ENCODE measurements around the gene MCF2L2. TPM values are rescaled to one million over a fixed set of nuclear protein-coding genes. Genes with fewer than 3 reads are reported as not detected.

Gene MCF2L2
- total and polyA plus RNA-seq, 3 donors from 2014 or later = 6.8 to 24.2 (median 14.6) TPM

- no peaks in the 10 kb centered on the region for H3K4me1 ChIP-seq
- intact Hi-C loops (cut with DNase I; ENCODE audit: low total_unique reads) = no loop called here
- no peaks in the 10 kb centered on the region for H3K27me3 ChIP-seq
- DNase-seq = no peak
- 90 to 94% methylated on average over 3 of the region's 3 CpGs for WGBS, 2 donors
- TF ChIP-seq POLR2A (IDR thresholded peaks at IDR 0.05) (no peak), CTCF (IDR thresholded peaks at IDR 0.05) (no peak)
- H3K27ac ChIP-seq = no peak overlapping the region
- no peak overlapping the region for H3K4me3 ChIP-seq
- no peaks in the 10 kb centered on the region for H3K9me3 ChIP-seq
- H3K36me3 ChIP-seq (ENCODE audit: low read depth, missing control alignments) = no peaks in the 10 kb centered on the region
Measured at GRCh38 chr3:183222631-183223235, 205.7 kb downstream of the MCF2L2 start.

- WGBS, 2 donors = 67 to 80% methylated on average over 5 of the region's 5 CpGs
- Histone ChIP-seq H3K36me3 (ENCODE audit: low read depth, missing control alignments) (no peaks in the 10 kb centered on the region), H3K27ac (no peak overlapping the region), H3K27me3 (no peaks in the 10 kb centered on the region), H3K9me3 (no peaks in the 10 kb centered on the region), H3K4me3 (no peak overlapping the region), H3K4me1 (no peaks in the 10 kb centered on the region)
- DNase-seq = no peak
- intact Hi-C loops (cut with DNase I; ENCODE audit: low total_unique reads) = no loop called here
- no peak for TF ChIP-seq POLR2A (IDR thresholded peaks at IDR 0.05)
- no peak for TF ChIP-seq CTCF (IDR thresholded peaks at IDR 0.05)
Measured at GRCh38 chr3:183220828-183221227, 207.6 kb downstream of the MCF2L2 start.

GRCh38 chr3:183218826-183219225 lies 209.6 kb downstream of the MCF2L2 start:
- no peak overlapping the region for H3K4me3 ChIP-seq
- no peaks in the 10 kb centered on the region for H3K27me3 ChIP-seq
- 65 to 90% methylated on average over 2 of the region's 2 CpGs for whole genome bisulfite sequencing, 2 donors
- no peaks in the 10 kb centered on the region for H3K9me3 ChIP-seq
- H3K4me1 ChIP-seq = no peaks in the 10 kb centered on the region
- intact Hi-C loops (cut with DNase I; ENCODE audit: low total_unique reads) = no loop called here
- no peaks in the 10 kb centered on the region for H3K36me3 ChIP-seq (ENCODE audit: low read depth, missing control alignments)
- DNase-seq = no peak
- no peak for TF ChIP-seq CTCF (IDR thresholded peaks at IDR 0.05)
- no peak for TF ChIP-seq POLR2A (IDR thresholded peaks at IDR 0.05)
- no peak overlapping the region for H3K27ac ChIP-seq

GRCh38 chr3:183217548-183218332 lies 210.7 kb downstream of the MCF2L2 start:
- no peaks in the 10 kb centered on the region for H3K4me1 ChIP-seq
- intact Hi-C loops (cut with DNase I; ENCODE audit: low total_unique reads) = no loop called here
- H3K4me3 ChIP-seq = peak overlapping the region in 1 of 2 donors; percentile 19
- no peak overlapping the region for H3K27ac ChIP-seq
- no peak for TF ChIP-seq POLR2A (IDR thresholded peaks at IDR 0.05)
- no peak for TF ChIP-seq CTCF (IDR thresholded peaks at IDR 0.05)
- H3K9me3 ChIP-seq = no peaks in the 10 kb centered on the region
- DNase-seq = no peak
- no peaks in the 10 kb centered on the region for H3K36me3 ChIP-seq (ENCODE audit: low read depth, missing control alignments)
- no peaks in the 10 kb centered on the region for H3K27me3 ChIP-seq
- WGBS, 2 donors = 65 to 75% methylated on average over 9 of the region's 9 CpGs
